HuH-7 (cell line): Measurements from ENCODE around the gene RITA1.

Source experiments
- DNase-seq: peaks from one replicate; pipeline ENCODE4 v3.0.0; 2011; ENCODE audit warnings: low spot score

The RITA1 gene

GRCh38 chr12:113230315-113231234 is 45.1 kb downstream of the RITA1 start:
- no peak for DNase-seq

GRCh38 chr12:113231235-113232088 is 45.9 kb downstream of the RITA1 start:
- DNase-seq, result no peak

- DNase-seq, result no peak
Measured at GRCh38 chr12:113232089-113232839, 46.7 kb downstream of the RITA1 start.

- no peak for DNase-seq
Measured at GRCh38 chr12:113232840-113233585, 47.5 kb downstream of the RITA1 start.

- no peak for DNase-seq
Measured at GRCh38 chr12:113233967-113234366, 48.4 kb downstream of the RITA1 start.

GRCh38 chr12:113234483-113234882 is 49.0 kb downstream of the RITA1 start:
- DNase-seq, result no peak

GRCh38 chr12:113235976-113236375 is 50.5 kb downstream of the RITA1 start:
- no peak for DNase-seq

- no peak for DNase-seq
Measured at GRCh38 chr12:113236539-113237399, 51.2 kb downstream of the RITA1 start.

GRCh38 chr12:113237748-113238147 is 52.2 kb downstream of the RITA1 start:
- no peak for DNase-seq

GRCh38 chr12:113238309-113238708 is 52.8 kb downstream of the RITA1 start:
- DNase-seq, result no peak

- no peak for DNase-seq
Measured at GRCh38 chr12:113239288-113239771, 53.8 kb downstream of the RITA1 start.

GRCh38 chr12:113239811-113240331 is 54.4 kb downstream of the RITA1 start:
- DNase-seq, result peak; percentile 81

- no peak for DNase-seq
Measured at GRCh38 chr12:113240395-113240794, 54.9 kb downstream of the RITA1 start.

GRCh38 chr12:113241191-113242025 is 55.9 kb downstream of the RITA1 start:
- DNase-seq, result no peak
